GM23248 (cell line): ENCODE data around the gene DNAH8. TPM values are rescaled to one million over a fixed set of nuclear protein-coding genes. Genes with fewer than 3 reads are reported as not detected.

ENCODE experiments used
- DNase-seq: peaks from one replicate; pipeline ENCODE4 v3.0.0-alpha.2; 2015
- H2AFZ ChIP-seq: fragments of 200-600 bp; sonication (generic); 2 replicates; pipeline ENCODE4 v1.6.1; 2016; ENCODE audit warnings: antibody characterized with exemption
- H3F3A ChIP-seq: fragments of 200-600 bp; sonication (generic); 2 replicates; pipeline ENCODE4 v1.6.1; 2016; ENCODE audit warnings: mild to moderate bottlenecking, antibody characterized with exemption, mixed run types; ENCODE audit not compliant: insufficient read depth
- H3K27ac ChIP-seq: fragments of 200-600 bp; sonication (generic); 2 replicates; pipeline ENCODE4 v1.5.1; 2016; ENCODE audit warnings: mild to moderate bottlenecking
- H3K27me3 ChIP-seq: fragments of 200-600 bp; sonication (generic); replicated peaks from 2 replicates; pipeline ENCODE4 v1.6.1; 2016; ENCODE audit warnings: mild to moderate bottlenecking; ENCODE audit not compliant: insufficient read depth
- H3K36me3 ChIP-seq: fragments of 200-600 bp; sonication (generic); 2 replicates; pipeline ENCODE4 v1.6.1; 2016; ENCODE audit warnings: low read depth, mild to moderate bottlenecking
- H3K4me1 ChIP-seq: fragments of 200-600 bp; sonication (generic); 2 replicates; pipeline ENCODE4 v1.6.1; 2016; ENCODE audit warnings: mild to moderate bottlenecking; ENCODE audit not compliant: insufficient read depth
- H3K4me2 ChIP-seq: fragments of 200-600 bp; sonication (generic); one replicate; pipeline ENCODE4 v1.6.1; 2016; ENCODE audit warnings: mild to moderate bottlenecking; ENCODE audit not compliant: unreplicated experiment
- H3K4me3 ChIP-seq: fragments of 200-600 bp; sonication (generic); 2 replicates; pipeline ENCODE4 v1.5.1; 2016; ENCODE audit warnings: mild to moderate bottlenecking
- H3K79me2 ChIP-seq: fragments of 200-600 bp; sonication (generic); 2 replicates; pipeline ENCODE4 v1.6.1; 2016; ENCODE audit warnings: mild to moderate bottlenecking; ENCODE audit not compliant: insufficient read depth
- H3K9ac ChIP-seq: fragments of 200-600 bp; sonication (generic); 2 replicates; pipeline ENCODE4 v1.6.1; 2016; ENCODE audit warnings: mild to moderate bottlenecking
- H3K9me2 ChIP-seq: fragments of 200-600 bp; sonication (generic); 2 replicates; pipeline ENCODE4 v1.6.1; 2016; ENCODE audit warnings: mixed run types, mild to moderate bottlenecking, moderate library complexity; ENCODE audit not compliant: insufficient read depth
- H3K9me3 ChIP-seq: fragments of 200-600 bp; sonication (generic); one replicate; pipeline ENCODE4 v1.6.1; 2017; ENCODE audit warnings: low read depth
- H4K20me1 ChIP-seq: fragments of 200-600 bp; sonication (generic); 2 replicates; pipeline ENCODE4 v1.6.0; 2016; ENCODE audit not compliant: insufficient read depth
- EZH2 ChIP-seq: fragments of 200-600 bp; sonication (generic); IDR thresholded peaks from 2 replicates; pipeline ENCODE4 v1.6.1; 2018; ENCODE audit warnings: antibody characterized with exemption, mild to moderate bottlenecking; ENCODE audit not compliant: insufficient read depth, poor library complexity, severe bottlenecking
- EZH2phosphoT487 ChIP-seq: fragments of 200-600 bp; sonication (generic); IDR thresholded peaks from 2 replicates; pipeline ENCODE4 v1.6.1; 2018; ENCODE audit warnings: antibody characterized with exemption, moderate library complexity, mild to moderate bottlenecking, low read depth; ENCODE audit not compliant: insufficient read depth
- WGBS, 2 experiments: methylation state at CpG; one replicate each; pipeline ENCODE4 v1.1.6; 2015 to 2017; ENCODE audit warnings: low lambda C conversion rate in 2 of 2, low coverage in 1 of 2; ENCODE audit errors: missing lambda C conversion rate in 2 of 2; 5-methylcytosine and 5-hydroxymethylcytosine counted together
- in situ Hi-C: fragments of 300-500 bp; cut with MboI; formaldehyde crosslinking; loops from 2 replicates; pipeline ENCODE4 v1.15.0; 2020
- polyA plus RNA-seq: library from polyadenylated mRNA; unstranded; fragments of >200 nt; fragmentation: Nextera tagmentation; extraction: Ambion mirVana; gene quantifications from 2 replicates; pipeline ENCODE4 v1.2.1, GENCODE V29; 2016
- total RNA-seq: library from RNA; depleted of rRNA; stranded (reverse); fragments of >200 nt; shearing (Covaris generic); gene quantifications from 2 replicates; pipeline ENCODE4 v1.2.3, GENCODE V29; 2014

Gene DNAH8
- total and polyA plus RNA-seq, 2 experiments from 2014 or later: not detected

- Histone ChIP-seq H3K27ac (no peak overlapping the region), H3K4me3 (no peak overlapping the region), H2AFZ (no peak overlapping the region), H3K79me2 (no peaks in the 10 kb centered on the region), H3K27me3 (no peaks in the 10 kb centered on the region; the same call in 1 of the 2 replicates), H3K4me2 (no peak overlapping the region), H3K9me2 (no peaks in the 10 kb centered on the region), H3F3A (no peaks in the 10 kb centered on the region), H3K9ac (no peak overlapping the region), H4K20me1 (no peaks in the 10 kb centered on the region), H3K9me3 (no peaks in the 10 kb centered on the region), H3K4me1 (no peaks in the 10 kb centered on the region), H3K36me3 (no peaks in the 10 kb centered on the region)
- in situ Hi-C loops: no loop called here
- DNase-seq: no peak
- TF ChIP-seq EZH2phosphoT487 (no peak), EZH2 (no peak)
- 8 to 10% methylated on average over 5 of the region's 5 CpGs for WGBS, 2 experiments
Observed at GRCh38 chr6:38813041-38813823, 98.1 kb downstream of the DNAH8 start.

- Histone ChIP-seq H3K4me2 (no peak overlapping the region), H3K79me2 (no peaks in the 10 kb centered on the region), H3K36me3 (no peaks in the 10 kb centered on the region), H4K20me1 (no peaks in the 10 kb centered on the region), H3K4me3 (no peak overlapping the region), H3F3A (no peaks in the 10 kb centered on the region), H3K9me2 (no peaks in the 10 kb centered on the region), H3K9ac (no peak overlapping the region), H3K27me3 (no peaks in the 10 kb centered on the region; the same call in 1 of the 2 replicates), H3K4me1 (no peaks in the 10 kb centered on the region), H3K9me3 (no peaks in the 10 kb centered on the region), H3K27ac (no peak overlapping the region), H2AFZ (no peak overlapping the region)
- TF ChIP-seq EZH2 (no peak), EZH2phosphoT487 (no peak)
- WGBS, 2 experiments: 55 to 56% methylated on average over 5 of the region's 5 CpGs
- in situ Hi-C loops: no loop called here
- no peak for DNase-seq
Observed at GRCh38 chr6:38814761-38815160, 99.7 kb downstream of the DNAH8 start.

- in situ Hi-C loops: no loop called here
- Histone ChIP-seq H2AFZ (no peak overlapping the region), H3K9me3 (no peaks in the 10 kb centered on the region)
Observed at GRCh38 chr6:38815250-38815649, 100.1 kb downstream of the DNAH8 start.

GRCh38 chr6:38818691-38819090 is 103.6 kb downstream of the DNAH8 start:
- in situ Hi-C loops: no loop called here
- Histone ChIP-seq H3F3A (no peaks in the 10 kb centered on the region), H3K79me2 (no peaks in the 10 kb centered on the region), H3K4me1 (no peaks in the 10 kb centered on the region), H3K4me3 (no peak overlapping the region), H2AFZ (no peak overlapping the region), H4K20me1 (no peaks in the 10 kb centered on the region), H3K36me3 (no peaks in the 10 kb centered on the region), H3K27me3 (no peaks in the 10 kb centered on the region; the same call in 1 of the 2 replicates), H3K9me2 (no peaks in the 10 kb centered on the region), H3K9me3 (no peaks in the 10 kb centered on the region), H3K27ac (no peak overlapping the region), H3K4me2 (no peak overlapping the region), H3K9ac (no peak overlapping the region)
- 2 to 4% methylated on average over 3 of the region's 3 CpGs for WGBS, 2 experiments
- TF ChIP-seq EZH2: no peak
- TF ChIP-seq EZH2phosphoT487: no peak
- DNase-seq: no peak

More at GRCh38 chr6:38815250-38815649, 100.1 kb downstream of the DNAH8 start:
- Histone ChIP-seq H3K9me2 (no peaks in the 10 kb centered on the region), H3K4me3 (no peak overlapping the region), H3K9ac (no peak overlapping the region), H3K27ac (no peak overlapping the region), H4K20me1 (no peaks in the 10 kb centered on the region), H3F3A (no peaks in the 10 kb centered on the region), H3K36me3 (no peaks in the 10 kb centered on the region), H3K79me2 (no peaks in the 10 kb centered on the region), H3K4me2 (no peak overlapping the region), H3K27me3 (no peaks in the 10 kb centered on the region; the same call in 1 of the 2 replicates), H3K4me1 (no peaks in the 10 kb centered on the region)
- DNase-seq: no peak
- WGBS, 2 experiments: 45 to 55% methylated on average over 8 of the region's 8 CpGs
- TF ChIP-seq EZH2phosphoT487 (no peak), EZH2 (no peak)
